Kasumi-1 (cell line): ENCODE data around the gene NCS1.

Source experiments
- DNase-seq, 2 experiments: peaks; one replicate each; lab custom pipeline; 2025; lab: John Stamatoyannopoulos, UW

Gene NCS1

GRCh38 chr9:130172161-130172857 lies at the start of gene NCS1:
Gene NCS1 (plus strand): TSS chr9:130172404. CDS start chr9:130172664, 260 bp downstream.
- DNase-seq: no peak

DNA sequence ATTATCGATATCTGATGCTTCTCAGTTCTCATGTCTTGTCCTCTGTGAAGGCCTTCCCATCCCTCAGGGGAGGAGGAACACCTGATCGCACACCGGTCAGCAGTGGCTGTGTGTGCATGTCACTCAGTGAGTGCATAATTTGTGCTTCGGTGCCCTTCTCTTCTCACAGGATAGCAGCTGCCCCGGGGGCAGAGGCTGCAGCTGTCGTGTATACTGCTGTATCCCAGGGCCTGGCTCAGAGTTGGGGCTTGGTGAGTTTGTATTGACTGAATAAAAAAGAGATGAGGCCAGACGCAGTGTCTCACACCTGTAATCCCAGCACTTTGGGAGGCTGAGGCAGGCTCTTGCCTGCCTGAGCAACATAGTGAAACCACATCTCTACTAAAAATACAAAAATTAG lies 49.7 kb upstream of the NCS1 start:
- no peak for DNase-seq

DNA sequence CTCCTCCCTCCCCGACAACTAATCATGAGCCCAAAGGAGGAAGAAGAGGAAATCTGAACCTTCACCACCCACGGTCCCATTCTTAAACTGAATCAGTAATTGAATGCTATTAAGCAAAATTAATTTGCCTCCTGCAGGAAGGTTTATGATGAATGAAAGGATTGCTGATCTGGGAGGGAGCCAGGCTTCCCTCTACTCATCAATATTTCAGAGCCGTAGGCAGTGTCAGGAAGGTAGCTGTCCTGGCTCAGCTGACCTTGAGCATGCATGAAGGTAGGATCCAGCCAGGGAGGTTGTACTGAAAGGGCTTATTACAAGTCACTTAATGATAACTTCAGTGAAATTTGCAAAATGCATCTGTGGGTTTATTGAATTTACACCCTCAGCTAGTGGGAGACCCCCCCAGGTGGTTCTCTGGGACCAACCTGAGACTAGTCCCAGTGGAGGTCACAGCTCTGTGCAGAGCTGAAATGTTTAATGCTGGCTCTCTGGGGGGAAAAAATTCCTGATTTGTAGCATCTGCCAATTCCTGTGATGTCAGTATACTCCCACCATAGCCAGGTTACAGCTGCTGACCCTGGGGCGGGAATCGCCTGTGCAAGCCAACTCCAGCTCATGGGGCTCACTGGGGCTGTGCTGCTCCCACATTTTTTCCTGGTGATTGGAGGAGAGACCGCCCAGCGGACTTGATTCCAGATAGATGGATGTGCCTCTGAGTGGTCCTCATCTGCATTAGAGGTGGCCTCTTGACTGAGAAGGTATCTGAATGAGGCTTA lies 47.9 kb upstream of the NCS1 start:
- no peak for DNase-seq

DNA sequence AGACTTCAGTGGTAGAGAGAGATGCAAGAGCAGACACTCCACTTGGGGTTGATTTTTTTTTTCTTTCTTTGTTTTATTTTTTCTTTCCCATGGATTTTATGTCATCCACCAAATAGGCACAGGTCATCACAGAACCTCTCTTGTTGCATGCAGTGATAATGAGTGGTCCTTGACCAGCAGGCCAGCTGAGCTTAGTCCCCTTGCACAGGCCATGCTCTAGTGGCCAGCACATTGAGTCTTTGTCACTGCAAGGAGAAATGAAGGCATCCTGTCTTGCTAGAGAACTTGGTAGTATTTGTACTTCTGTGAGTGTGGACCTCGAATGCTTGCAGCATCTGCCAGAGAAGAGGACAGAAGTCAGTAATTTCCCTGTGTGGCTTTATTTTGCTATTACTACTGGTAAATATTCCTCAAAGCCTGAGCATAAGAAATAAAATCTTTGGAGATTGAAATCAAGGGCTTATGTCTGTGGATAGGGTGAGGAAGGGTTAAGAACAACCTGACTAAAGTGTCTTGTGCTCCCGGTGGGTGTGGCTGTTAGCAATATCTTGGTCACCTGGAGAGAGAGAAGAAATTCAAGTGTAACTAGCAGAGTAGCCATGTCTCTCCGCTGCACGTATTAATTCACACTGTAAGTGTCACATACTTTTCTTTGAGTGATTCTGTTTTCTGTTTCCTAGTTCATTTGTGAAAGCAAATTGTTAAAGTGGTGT lies 45.3 kb upstream of the NCS1 start:
- no peak for DNase-seq

DNA sequence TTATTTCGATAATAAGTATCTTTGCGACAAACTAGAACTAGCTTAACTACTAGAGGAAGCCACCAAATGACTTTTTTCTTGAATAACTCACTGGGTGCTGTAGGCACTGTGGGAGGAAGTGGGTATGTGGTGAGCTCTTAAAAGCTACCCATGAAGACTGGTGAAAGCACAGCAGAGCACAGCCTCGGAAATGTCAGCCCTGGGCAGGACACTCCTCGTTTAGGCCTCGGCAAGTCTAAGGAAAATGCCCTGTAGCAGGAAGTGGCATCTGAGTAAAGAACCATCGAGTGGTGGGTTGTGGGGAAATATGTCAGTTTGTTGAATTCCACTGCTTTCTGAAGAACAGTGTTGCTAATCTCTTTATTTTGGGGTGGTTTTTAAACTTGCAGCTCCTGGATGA lies 44.0 kb upstream of the NCS1 start:
- peak; percentile 85 to 91 for DNase-seq

DNA sequence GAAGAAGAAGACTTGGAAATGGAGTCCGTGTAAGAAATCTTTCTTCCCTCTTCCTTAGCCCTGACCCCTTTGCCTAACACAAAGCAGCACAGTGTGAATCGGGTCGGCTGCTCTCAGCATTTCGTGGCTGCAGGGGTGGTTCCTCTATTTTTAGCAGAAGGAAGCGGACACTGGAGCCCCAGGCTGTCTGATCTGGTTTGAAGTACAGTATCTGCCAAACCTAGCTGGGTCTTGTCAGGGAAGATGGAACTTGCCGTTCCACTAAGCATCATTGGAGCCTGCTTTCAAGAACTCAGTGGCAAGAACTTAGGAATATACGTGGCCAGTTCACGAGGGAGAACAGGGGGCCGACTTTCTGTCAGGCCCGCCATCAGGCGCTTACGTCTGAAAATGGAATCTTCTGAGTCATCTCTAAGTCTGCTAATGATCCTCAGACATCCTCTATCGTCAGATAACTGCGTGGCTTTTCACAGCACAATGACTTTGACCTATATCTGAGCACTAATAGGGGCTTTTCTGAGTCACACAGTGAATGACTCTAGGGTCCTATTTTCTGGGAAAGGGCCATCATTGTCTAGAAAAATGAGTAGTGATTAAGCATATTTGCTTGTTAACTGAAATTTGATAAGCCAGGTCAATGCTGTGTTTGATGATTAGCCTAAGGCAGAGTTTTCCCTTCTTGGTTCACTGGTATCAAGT lies 43.3 kb upstream of the NCS1 start:
- DNase-seq: peak; percentile 79 to 80

DNA sequence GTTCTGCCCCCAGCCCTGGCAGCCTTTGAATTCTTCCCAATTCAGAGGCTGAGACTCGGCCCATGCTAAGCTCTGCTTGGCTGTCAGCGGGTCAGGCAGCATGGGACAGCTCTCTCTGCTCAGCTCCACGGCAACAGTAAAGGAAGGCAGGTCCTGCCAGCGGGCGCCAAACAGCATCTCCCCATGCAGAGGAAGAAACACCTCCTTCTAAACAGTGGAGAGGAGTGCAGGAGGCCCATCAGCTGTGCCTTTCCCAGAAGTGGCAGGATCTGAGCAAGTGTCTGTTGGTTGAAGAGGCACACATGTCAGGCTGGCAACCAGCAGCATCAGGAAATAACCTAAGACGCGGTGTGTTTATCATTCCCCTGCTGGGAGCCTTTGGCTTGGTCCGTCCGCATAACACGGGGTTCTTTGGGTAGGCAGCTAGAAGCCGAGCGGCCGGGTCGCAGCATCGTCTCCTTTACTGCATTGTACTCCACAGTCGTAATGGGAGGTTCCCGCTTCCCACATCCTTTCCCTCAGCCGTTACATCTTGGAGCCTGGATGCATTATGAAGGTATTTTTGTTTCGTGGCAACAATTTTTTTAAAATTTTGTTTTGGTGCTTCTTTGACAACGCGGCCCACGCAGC lies 42.7 kb upstream of the NCS1 start:
- no peak for DNase-seq

GRCh38 chr9:130132746-130133145 lies 39.5 kb upstream of the NCS1 start:
- no peak for DNase-seq

GRCh38 chr9:130137081-130137640 lies 35.0 kb upstream of the NCS1 start:
- DNase-seq: no peak

GRCh38 chr9:130137641-130138081 lies 34.5 kb upstream of the NCS1 start:
- no peak for DNase-seq

DNA sequence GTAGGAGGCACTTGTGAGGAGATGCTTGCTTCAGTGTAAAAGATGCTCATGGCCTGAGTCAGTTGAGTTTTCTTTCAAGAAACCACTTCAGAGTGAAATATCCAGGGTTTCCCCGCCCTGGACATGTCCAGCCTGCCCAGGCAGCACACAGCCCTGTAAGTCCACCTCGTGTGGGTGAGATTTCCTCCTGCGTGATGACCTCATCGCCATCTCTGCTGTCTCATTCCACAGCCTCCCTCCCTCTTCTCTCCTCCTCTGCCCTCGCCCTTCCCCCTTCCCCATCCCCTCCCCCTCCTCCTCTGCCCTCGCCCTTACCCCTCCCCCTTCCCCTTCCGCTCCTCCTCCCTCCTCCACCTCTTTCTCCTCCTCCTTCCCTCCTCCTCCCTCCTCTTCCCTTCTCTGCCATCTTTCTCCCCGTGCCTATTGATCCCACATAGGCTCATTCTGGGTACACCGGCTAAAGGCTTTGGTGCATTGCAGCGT lies 34.0 kb upstream of the NCS1 start:
- DNase-seq: no peak

DNA sequence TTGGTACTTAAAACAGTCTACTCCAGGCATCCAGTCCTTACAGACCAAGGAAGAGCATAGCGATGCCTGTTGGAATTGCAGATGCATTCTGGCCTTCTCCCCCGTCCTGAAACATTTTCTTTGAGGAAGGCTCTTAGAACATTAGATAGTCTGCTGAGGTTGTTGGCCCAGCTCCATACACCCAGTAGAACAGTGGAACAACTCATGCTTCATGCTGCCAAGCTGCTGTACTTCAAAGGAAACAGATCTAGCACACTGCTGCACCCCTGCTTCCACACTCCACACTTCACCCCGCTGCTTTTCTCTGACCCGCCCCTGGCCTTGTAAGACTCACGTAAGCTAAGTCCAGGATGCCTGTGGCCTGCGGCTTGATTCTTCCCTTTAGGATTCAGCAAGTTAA lies 33.4 kb upstream of the NCS1 start:
- DNase-seq: no peak

DNA sequence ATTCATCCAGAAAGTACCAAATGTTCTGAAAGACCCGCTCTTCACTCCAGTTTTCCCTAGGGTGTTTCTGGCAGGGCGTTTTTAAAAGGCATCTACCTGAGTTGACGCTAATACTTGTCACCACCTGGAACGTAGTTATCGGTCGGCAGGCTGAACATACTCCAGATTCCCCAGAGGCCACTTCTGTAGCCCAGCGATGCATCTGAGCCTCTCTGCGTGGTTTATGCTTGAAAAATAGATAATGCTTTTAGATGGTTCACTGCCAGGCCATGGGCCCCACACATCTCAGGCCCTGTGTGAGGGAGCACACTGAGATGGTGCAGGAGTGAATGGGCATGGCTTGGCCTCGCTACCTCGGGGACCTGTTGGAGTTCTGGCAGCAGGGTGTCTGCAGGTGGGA lies 33.0 kb upstream of the NCS1 start:
- no peak for DNase-seq

- DNase-seq: peak; percentile 85 to 92
Observed at GRCh38 chr9:130140706-130141105, 31.5 kb upstream of the NCS1 start.

- DNase-seq: no peak
Observed at GRCh38 chr9:130142056-130142455, 30.1 kb upstream of the NCS1 start.

GRCh38 chr9:130142641-130143040 lies 29.6 kb upstream of the NCS1 start:
- DNase-seq: no peak

DNA sequence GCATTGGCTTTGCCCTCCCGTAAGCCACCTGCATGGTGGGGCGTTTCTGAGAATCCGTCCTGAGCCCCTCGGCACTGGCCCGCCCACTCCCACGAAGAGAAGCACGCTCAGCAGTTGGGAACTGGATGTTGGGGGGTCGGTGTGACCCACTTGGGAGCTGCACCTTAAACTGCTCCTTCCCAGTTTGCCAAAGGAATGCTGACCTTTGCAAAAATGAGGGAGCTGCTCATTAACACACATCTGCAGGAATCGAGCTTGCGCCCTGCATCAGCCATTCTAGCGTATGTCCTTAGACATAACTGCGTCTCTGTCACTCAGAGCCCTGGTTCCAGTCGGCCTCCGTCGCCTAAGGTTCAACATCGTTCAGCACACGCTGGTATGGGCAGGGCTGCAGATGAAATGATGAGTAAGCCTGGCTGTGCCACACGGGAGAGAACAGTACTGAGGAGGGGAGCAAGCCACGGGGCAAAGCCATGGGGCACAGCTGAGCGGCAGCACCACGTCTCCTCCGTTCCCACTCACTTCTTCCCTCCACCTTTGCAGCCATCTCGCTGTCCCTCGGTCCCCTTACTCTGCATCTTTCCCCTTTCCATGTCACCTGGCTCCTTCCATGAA lies 28.8 kb upstream of the NCS1 start:
- DNase-seq: no peak

DNA sequence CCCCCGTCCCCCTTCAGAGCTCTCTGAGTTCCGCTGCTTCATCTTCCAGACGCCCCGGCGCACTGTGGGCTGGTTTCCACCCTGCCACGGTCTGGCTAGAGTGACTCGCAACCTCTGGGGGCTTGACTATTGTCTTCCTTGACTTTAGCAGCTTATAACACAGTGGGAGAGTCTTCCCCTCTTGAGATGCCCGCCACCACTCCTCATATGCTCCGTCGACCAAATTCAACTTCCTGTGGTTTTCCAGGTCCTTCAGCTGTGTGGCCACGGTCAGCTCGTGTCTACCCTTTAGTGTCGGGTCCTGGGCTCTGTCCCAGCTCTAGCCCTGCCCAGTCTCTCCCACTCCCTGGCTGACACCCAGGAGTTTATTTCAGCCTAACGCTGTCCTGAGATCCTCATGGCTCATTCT lies 28.2 kb upstream of the NCS1 start:
- DNase-seq: peak in 1 of 2 experiments; percentile 20

DNA sequence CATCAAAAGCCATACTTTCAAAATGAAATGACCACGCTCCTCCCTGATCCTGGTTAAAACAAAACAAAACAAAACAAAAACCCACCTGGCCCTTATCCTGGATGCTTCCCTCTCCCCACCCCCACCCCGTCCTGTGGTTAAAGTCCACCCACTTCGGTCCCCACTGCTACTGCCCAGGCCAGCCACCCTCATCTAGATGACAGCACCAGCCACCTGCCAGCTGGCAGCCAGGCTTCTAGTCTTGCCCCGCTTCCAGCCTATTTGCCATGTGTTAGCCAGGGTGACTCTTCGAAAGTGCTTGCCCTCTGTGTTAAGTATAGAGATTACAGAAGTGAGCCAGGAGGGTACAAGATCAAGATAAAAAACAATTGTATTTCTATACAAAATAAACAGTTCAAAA lies 27.5 kb upstream of the NCS1 start:
- DNase-seq: no peak

DNA sequence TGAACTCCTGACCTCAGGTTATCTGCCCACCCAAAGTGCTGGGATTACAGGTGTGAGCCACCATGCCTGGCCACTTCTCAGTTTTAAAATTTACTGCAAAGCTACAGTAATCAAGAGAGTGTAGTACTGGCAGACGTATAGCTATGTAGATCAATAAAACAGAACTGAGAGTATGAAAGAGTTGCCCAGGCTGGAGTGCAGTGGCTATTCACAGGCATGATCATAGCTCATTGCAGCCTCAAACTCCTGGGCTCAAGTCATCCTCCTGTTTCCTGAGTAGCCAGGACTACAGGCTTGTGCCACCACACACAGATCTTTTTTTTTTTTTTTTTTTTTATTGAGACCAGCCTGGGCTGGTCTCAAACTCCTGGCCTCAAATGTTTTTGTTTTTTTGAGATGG lies 26.5 kb upstream of the NCS1 start:
- DNase-seq: no peak

DNA sequence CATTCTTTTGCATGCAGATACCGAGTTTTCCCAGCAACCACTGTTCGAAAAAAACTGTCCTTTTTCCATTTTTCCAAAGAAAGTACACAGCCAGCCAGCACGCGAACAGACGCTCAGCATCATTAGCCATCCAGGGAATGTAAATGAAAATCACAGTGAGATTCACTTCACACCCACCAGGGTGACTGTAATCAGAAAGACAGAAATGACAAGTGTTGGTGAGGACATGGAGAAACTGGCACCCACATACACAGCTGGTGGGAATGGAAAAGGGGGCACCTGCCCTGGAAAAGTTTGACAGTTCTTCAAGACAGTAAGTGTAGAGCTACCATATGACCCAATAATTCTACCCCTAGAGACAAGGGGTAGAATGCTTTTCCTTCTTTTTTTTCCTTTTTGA lies 25.0 kb upstream of the NCS1 start:
- DNase-seq: no peak
